Mesenchymal stem cell (in vitro differentiated cells and primary cell): ENCODE measurements around the gene ZNF486. TPM values are rescaled to one million over a fixed set of nuclear protein-coding genes. Genes with fewer than 3 reads are reported as not detected.
"Not testable (repeated sequence)": the region's sequence is repeated elsewhere in the genome, so short reads cannot be mapped to it uniquely, and the experiment has no call there.

Experiments
- DNase-seq: peaks from one replicate; pipeline ENCODE4 v3.0.0-alpha.2; 2013
- H2AFZ ChIP-seq: one replicate; pipeline ENCODE4 v1.6.1; 2013; ENCODE audit warnings: low read depth, mild to moderate bottlenecking, control low read depth, inconsistent platforms, low read length, moderate library complexity
- H2AK5ac ChIP-seq: 2 replicates; pipeline ENCODE4 v1.6.1; 2013; ENCODE audit warnings: low read length, moderate library complexity, mild to moderate bottlenecking, inconsistent platforms; ENCODE audit not compliant: severe bottlenecking
- H2BK120ac ChIP-seq: one replicate; pipeline ENCODE4 v1.6.1; 2013; ENCODE audit warnings: low read depth, mild to moderate bottlenecking, inconsistent platforms, low read length, moderate library complexity
- H2BK12ac ChIP-seq, 2 experiments: one replicate each; pipeline ENCODE4 v1.6.1; 2013; ENCODE audit warnings: inconsistent platforms in 2 of 2, low read length in 2 of 2, mild to moderate bottlenecking in 2 of 2, moderate library complexity in 2 of 2, control low read depth in 1 of 2
- H2BK15ac ChIP-seq: one replicate; pipeline ENCODE4 v1.6.1; 2013; ENCODE audit warnings: mild to moderate bottlenecking, low read depth, inconsistent platforms; ENCODE audit not compliant: poor library complexity, severe bottlenecking
- H2BK5ac ChIP-seq: 2 replicates; pipeline ENCODE4 v1.6.1; 2013; ENCODE audit warnings: low read depth, mild to moderate bottlenecking, low read length, control low read depth, inconsistent platforms; ENCODE audit not compliant: poor library complexity, severe bottlenecking
- H3K14ac ChIP-seq, 2 experiments: one replicate each; pipeline ENCODE4 v1.6.1; 2013; ENCODE audit warnings: inconsistent platforms in 2 of 2, low read length in 2 of 2, control low read depth in 1 of 2, mild to moderate bottlenecking in 1 of 2, moderate library complexity in 1 of 2
- H3K18ac ChIP-seq, 2 experiments: one replicate each; pipeline ENCODE4 v1.6.1; 2013; ENCODE audit warnings: inconsistent platforms in 2 of 2, low read length in 2 of 2, control low read depth in 1 of 2, low read depth in 1 of 2, mild to moderate bottlenecking in 1 of 2
- H3K23ac ChIP-seq, 2 experiments: one replicate each; pipeline ENCODE4 v1.6.1; 2013; ENCODE audit warnings: inconsistent platforms in 2 of 2, low read length in 2 of 2, mild to moderate bottlenecking in 2 of 2, moderate library complexity in 2 of 2, control low read depth in 1 of 2
- H3K27ac ChIP-seq: 2 replicates; pipeline ENCODE4 v1.5.1; 2013; ENCODE audit warnings: mild to moderate bottlenecking, moderate library complexity, low read length, control low read depth, inconsistent platforms; ENCODE audit not compliant: poor library complexity, severe bottlenecking
- H3K27me3 ChIP-seq, 2 experiments: 2 replicates each; pipeline versions ENCODE4 v1.6.1 to v1.7.0; 2013; ENCODE audit warnings: low read length in 2 of 2, mild to moderate bottlenecking in 2 of 2, moderate library complexity in 2 of 2, control low read depth in 1 of 2, inconsistent platforms in 1 of 2; ENCODE audit not compliant: control insufficient read depth in 1 of 2, insufficient read depth in 1 of 2
- H3K36me3 ChIP-seq, 2 experiments: 2 replicates each; pipeline versions ENCODE4 v1.6.1 to v1.7.0; 2013; ENCODE audit warnings: low read length in 2 of 2, control low read depth in 1 of 2, inconsistent platforms in 1 of 2, low read depth in 1 of 2, mild to moderate bottlenecking in 1 of 2; ENCODE audit not compliant: insufficient read depth in 2 of 2, control insufficient read depth in 1 of 2
- H3K4ac ChIP-seq, 2 experiments: one replicate each; pipeline ENCODE4 v1.6.1; 2013; ENCODE audit warnings: inconsistent platforms in 2 of 2, low read length in 2 of 2, mild to moderate bottlenecking in 2 of 2, moderate library complexity in 2 of 2, control low read depth in 1 of 2, low read depth in 1 of 2
- H3K4me1 ChIP-seq: 2 replicates; pipeline ENCODE4 v1.6.1; 2013; ENCODE audit warnings: low read depth, low read length, control low read depth; ENCODE audit not compliant: control insufficient read depth, insufficient read depth
- H3K4me2 ChIP-seq: 2 replicates; pipeline ENCODE4 v1.6.1; 2013; ENCODE audit warnings: low read length, mild to moderate bottlenecking, inconsistent platforms; ENCODE audit not compliant: poor library complexity, severe bottlenecking
- H3K4me3 ChIP-seq, 2 experiments: 2 replicates each; pipeline versions ENCODE4 v1.5.1 to v1.7.0; 2013; ENCODE audit warnings: low read length in 2 of 2, mild to moderate bottlenecking in 2 of 2, control low read depth in 1 of 2, low read depth in 1 of 2; ENCODE audit not compliant: insufficient read depth in 1 of 2
- H3K79me1 ChIP-seq: replicated peaks from 2 replicates; pipeline ENCODE4 v1.6.1; 2013; ENCODE audit warnings: mild to moderate bottlenecking, control low read depth, low read length, inconsistent platforms; ENCODE audit not compliant: poor library complexity, severe bottlenecking
- H3K9ac ChIP-seq: 2 replicates; pipeline ENCODE4 v1.7.0; 2013; ENCODE audit warnings: mild to moderate bottlenecking, low read length, moderate library complexity
- H3K9me3 ChIP-seq: 2 replicates; pipeline ENCODE4 v1.7.0; 2013; ENCODE audit warnings: mild to moderate bottlenecking, low read length; ENCODE audit not compliant: control insufficient read depth
- H4K8ac ChIP-seq: one replicate; pipeline ENCODE4 v1.6.1; 2013; ENCODE audit warnings: inconsistent platforms, mild to moderate bottlenecking, low read length, moderate library complexity
- H4K91ac ChIP-seq: one replicate; pipeline ENCODE4 v1.6.1; 2013; ENCODE audit warnings: mild to moderate bottlenecking, low read length, inconsistent platforms
- WGBS: methylation state at CpG from one replicate; pipeline ENCODE4 v1.1.7; 2013; ENCODE audit warnings: mixed read lengths; 5-methylcytosine and 5-hydroxymethylcytosine counted together
- polyA plus RNA-seq, 2 experiments: library from polyadenylated mRNA; stranded (reverse); fragments of 200-250 nt; gene quantifications; one replicate each; pipeline ENCODE4 v1.2.3, GENCODE V29; 2013

Gene ZNF486
- 3.7 TPM for polyA plus RNA-seq (2013, experiment 1 of 2)
- 3.8 TPM for polyA plus RNA-seq (2013, experiment 2 of 2)

- Histone ChIP-seq H2AK5ac (no peak within 1 kb of the TSS), H2BK120ac (no peak within 1 kb of the TSS), H4K91ac (no peak within 1 kb of the TSS), H2AFZ (peak within 1 kb of the TSS; percentile 85), H3K4me3 (peak within 1 kb of the TSS; percentile 63 to 87), H4K8ac (peak within 1 kb of the TSS; percentile 36), H3K4me2 (peak within 1 kb of the TSS; percentile 55), H3K9me3 (peaks cover 31% of the 10 kb centered on the region), H3K4me1 (peaks cover 3% of the 10 kb centered on the region), H3K14ac (no peak within 1 kb of the TSS), H3K18ac (peak within 1 kb of the TSS in 1 of 2 experiments; percentile 58), H2BK5ac (no peak within 1 kb of the TSS), H2BK12ac (no peak within 1 kb of the TSS), H3K36me3 (peaks cover 20 to 23% of the 10 kb centered on the region in 2 experiments), H3K23ac (no peak within 1 kb of the TSS), H3K9ac (peak within 1 kb of the TSS; percentile 92), H3K27me3 (no peaks in the 10 kb centered on the region), H3K4ac (no peak within 1 kb of the TSS), H3K27ac (peak within 1 kb of the TSS; percentile 67), H2BK15ac (no peak within 1 kb of the TSS), H3K79me1 (peaks cover 16% of the 10 kb centered on the region)
- WGBS, result 1% methylated on average over 25 of the region's 25 CpGs
- peak; percentile 97 for DNase-seq
Observed at GRCh38 chr19:20167020-20167644, at the start of gene ZNF486. ZNF486 (plus strand) TSS chr19:20167214; CDS start chr19:20167331, 117 bp downstream.

GRCh38 chr19:20118064-20118839 lies 48.8 kb upstream of the ZNF486 start:
- H3K9ac ChIP-seq, H3K18ac ChIP-seq, H3K14ac ChIP-seq, H2BK5ac ChIP-seq, H2AK5ac ChIP-seq, H3K79me1 ChIP-seq, H2BK15ac ChIP-seq, H2BK12ac ChIP-seq, H3K4me2 ChIP-seq, H3K23ac ChIP-seq, H3K27ac ChIP-seq, H4K91ac ChIP-seq, H2AFZ ChIP-seq, H3K4ac ChIP-seq, H3K4me1 ChIP-seq, H4K8ac ChIP-seq, H2BK120ac ChIP-seq, H3K27me3 ChIP-seq: not testable (repeated sequence)
- Histone ChIP-seq H3K9me3 (peaks cover 93% of the 10 kb centered on the region), H3K4me3 (peak overlapping the region in 1 of 2 experiments; percentile 42), H3K36me3 (peaks cover 0 to 11% of the 10 kb centered on the region in 2 experiments)
- peak; percentile 1 for DNase-seq
- WGBS, result 100% methylated on average over 4 of the region's 6 CpGs

- H2BK5ac ChIP-seq, result no peak overlapping the region
- no peak overlapping the region for H3K4ac ChIP-seq
- no peak overlapping the region for H3K23ac ChIP-seq
- no peak overlapping the region for H2BK120ac ChIP-seq
- H3K79me1 ChIP-seq, result no peaks in the 10 kb centered on the region
- no peak for DNase-seq
- no peak overlapping the region for H2AK5ac ChIP-seq
- H3K14ac ChIP-seq, result no peak overlapping the region
- no peak overlapping the region for H3K4me3 ChIP-seq
- H3K36me3 ChIP-seq, result peaks cover 0 to 5% of the 10 kb centered on the region in 2 experiments
- H3K4me2 ChIP-seq, result no peak overlapping the region
- 97% methylated on average over 23 of the region's 23 CpGs for WGBS
- no peak overlapping the region for H2AFZ ChIP-seq
- H3K27ac ChIP-seq, result no peak overlapping the region
- H2BK12ac ChIP-seq, result no peak overlapping the region
- peaks cover 87% of the 10 kb centered on the region for H3K9me3 ChIP-seq
- H4K8ac ChIP-seq, result no peak overlapping the region
- no peak overlapping the region for H2BK15ac ChIP-seq
- H4K91ac ChIP-seq, result no peak overlapping the region
- no peaks in the 10 kb centered on the region for H3K4me1 ChIP-seq
- no peak overlapping the region for H3K9ac ChIP-seq
- H3K18ac ChIP-seq, result no peak overlapping the region
- no peaks in the 10 kb centered on the region for H3K27me3 ChIP-seq
Observed at GRCh38 chr19:20124879-20125278, 42.1 kb upstream of the ZNF486 start.

- not testable (repeated sequence) for H3K23ac ChIP-seq, H3K4me1 ChIP-seq, H3K9ac ChIP-seq, H2BK12ac ChIP-seq, DNase-seq, H3K36me3 ChIP-seq, H2BK120ac ChIP-seq, H2BK5ac ChIP-seq, H3K14ac ChIP-seq, H2BK15ac ChIP-seq, H2AFZ ChIP-seq, H2AK5ac ChIP-seq, H3K79me1 ChIP-seq, H3K4me2 ChIP-seq, H4K91ac ChIP-seq, H3K4ac ChIP-seq, H3K27me3 ChIP-seq, H4K8ac ChIP-seq, H3K27ac ChIP-seq, H3K4me3 ChIP-seq, H3K18ac ChIP-seq
- 66% methylated on average over 2 of the region's 2 CpGs for WGBS
- H3K9me3 ChIP-seq, result peaks cover 57% of the 10 kb centered on the region
Observed at GRCh38 chr19:20132933-20133332, 34.1 kb upstream of the ZNF486 start.
